ENCODE data around the gene YBX2.

- TF ChIP-seq ZNF384 (IDR thresholded peaks at IDR 0.05) (no peak), PKNOX1 (IDR thresholded peaks at IDR 0.05) (no peak), CTBP1 (IDR thresholded peaks at IDR 0.05; ENCODE audit: borderline replicate concordance) (no peak), FOXK2 (IDR thresholded peaks at IDR 0.05) (no peak), LEF1 (IDR thresholded peaks at IDR 0.05; ENCODE audit: borderline replicate concordance) (no peak), ELF4 (IDR thresholded peaks at IDR 0.05) (no peak), ARNT (IDR thresholded peaks at IDR 0.05) (no peak)
Observed at GRCh38 chr17:7293159-7293558, 1.3 kb downstream of the YBX2 start.

Measured in HEK293T (cell line).